ENCODE measurements around the gene LDLRAP1. TPM values are rescaled to one million over a fixed set of nuclear protein-coding genes. Genes with fewer than 3 reads are reported as not detected.

Gene LDLRAP1
- total and polyA plus RNA-seq, 7 donors, result 9.1 to 35.8 (median 17.4) TPM

DNA sequence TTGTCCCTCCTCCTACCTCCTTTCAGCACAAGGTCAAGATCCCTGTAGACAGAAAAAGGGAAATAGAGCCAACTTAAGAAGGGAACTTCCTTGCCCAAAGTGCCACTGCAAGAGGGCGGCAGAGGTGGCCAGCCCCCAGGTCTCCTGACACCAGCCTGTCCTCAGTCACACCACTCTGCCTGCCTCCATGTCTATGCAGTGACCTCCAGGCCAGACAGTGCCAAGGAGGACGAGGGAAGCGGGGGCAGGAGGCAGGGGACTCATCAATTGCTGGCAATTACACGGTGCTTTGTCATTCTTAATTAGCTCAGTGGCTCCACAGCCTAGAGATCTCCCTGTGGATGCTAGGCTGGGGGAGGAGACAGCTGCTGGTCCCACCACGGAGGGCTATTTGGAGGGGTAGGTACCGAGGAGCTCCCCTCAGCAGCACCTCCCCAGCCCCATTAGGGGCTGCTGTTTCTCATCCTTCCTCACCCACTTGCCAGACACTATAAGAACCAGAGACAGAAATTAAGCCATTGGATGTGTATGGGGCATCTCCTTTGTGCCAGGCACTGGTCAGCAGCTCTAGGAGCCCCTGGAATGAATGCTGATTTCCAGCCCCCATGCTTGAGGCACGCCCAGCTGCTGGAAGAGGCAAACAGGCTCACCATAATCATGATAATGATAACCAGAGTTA is 6.1 kb upstream of the LDLRAP1 start:
- no peaks in the 10 kb centered on the region for H3K9me3 ChIP-seq
- no peaks in the 10 kb centered on the region for H3K36me3 ChIP-seq
- H3K27ac ChIP-seq, result no peak overlapping the region
- intact Hi-C loops (cut with DNase I), result no loop called here
- TF ChIP-seq POLR2A (IDR thresholded peaks at IDR 0.05), result no peak
- TF ChIP-seq EP300 (IDR thresholded peaks at IDR 0.05), result no peak
- no peak for TF ChIP-seq POLR2AphosphoS5 (IDR thresholded peaks at IDR 0.05)
- TF ChIP-seq CTCF (IDR thresholded peaks at IDR 0.05), result no peak
- no peak overlapping the region for H3K4me3 ChIP-seq
- DNase-seq, result no peak
- 73 to 74% methylated on average over 7 of the region's 7 CpGs for WGBS, 2 donors
- no peaks in the 10 kb centered on the region for H3K27me3 ChIP-seq
- no peaks in the 10 kb centered on the region for H3K4me1 ChIP-seq

GRCh38 chr1:25538191-25538767 is 5.1 kb upstream of the LDLRAP1 start:
- no peaks in the 10 kb centered on the region for H3K27me3 ChIP-seq
- DNase-seq, result no peak
- no peaks in the 10 kb centered on the region for H3K9me3 ChIP-seq
- intact Hi-C loops (cut with DNase I), result no loop called here
- no peak overlapping the region for H3K4me3 ChIP-seq
- H3K27ac ChIP-seq, result no peak overlapping the region
- peaks cover 0 to 4% (median 0%) of the 10 kb centered on the region in 4 donors for H3K4me1 ChIP-seq
- no peaks in the 10 kb centered on the region for H3K36me3 ChIP-seq
- no peak for TF ChIP-seq POLR2AphosphoS5 (IDR thresholded peaks at IDR 0.05)
- no peak for TF ChIP-seq POLR2A (IDR thresholded peaks at IDR 0.05)
- TF ChIP-seq EP300 (IDR thresholded peaks at IDR 0.05), result no peak
- TF ChIP-seq CTCF (IDR thresholded peaks at IDR 0.05), result no peak
- 55 to 77% methylated on average over 4 of the region's 4 CpGs for WGBS, 2 donors

DNA sequence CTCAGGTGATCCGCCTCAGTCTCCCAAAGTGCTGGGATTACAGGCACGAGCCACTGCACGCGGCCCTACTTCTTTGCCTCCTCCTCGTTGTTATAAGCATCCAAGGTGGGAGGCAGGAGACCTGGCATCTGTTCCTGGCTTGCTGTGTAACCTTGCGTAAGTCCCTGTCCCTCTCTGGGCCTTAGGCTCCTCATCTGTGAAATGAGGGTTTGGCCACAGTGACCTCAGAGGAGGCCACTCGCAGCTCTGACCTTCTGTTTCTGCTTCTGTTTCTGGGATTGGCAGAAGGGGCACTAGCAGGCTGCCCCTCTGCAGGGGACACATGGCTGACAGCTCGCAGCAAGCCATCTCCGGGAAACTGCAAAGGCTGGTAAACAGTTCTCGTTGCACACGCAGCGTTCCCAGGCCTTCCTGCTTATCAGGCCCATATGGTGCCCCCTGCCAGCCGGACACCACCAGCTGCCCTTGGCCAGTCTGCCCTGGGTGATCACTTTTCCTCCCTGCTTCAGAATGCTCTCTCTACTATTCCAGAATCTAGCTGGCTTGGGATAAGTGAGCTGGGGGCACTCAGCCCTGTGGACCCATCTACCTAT is 2.6 kb upstream of the LDLRAP1 start:
- Histone ChIP-seq H3K27me3 (no peaks in the 10 kb centered on the region), H3K36me3 (no peaks in the 10 kb centered on the region), H3K4me3 (no peak overlapping the region), H3K27ac (no peak overlapping the region), H3K9me3 (no peaks in the 10 kb centered on the region), H3K4me1 (peaks cover 0 to 25% (median 15%) of the 10 kb centered on the region in 4 donors)
- no peak for TF ChIP-seq EP300 (IDR thresholded peaks at IDR 0.05)
- no peak for TF ChIP-seq POLR2A (IDR thresholded peaks at IDR 0.05)
- no peak for TF ChIP-seq POLR2AphosphoS5 (IDR thresholded peaks at IDR 0.05)
- TF ChIP-seq CTCF (IDR thresholded peaks at IDR 0.05), result no peak
- WGBS, 2 donors, result 81 to 91% methylated on average over 13 of the region's 13 CpGs
- intact Hi-C loops (cut with DNase I), result no loop called here
- no peak for DNase-seq

DNA sequence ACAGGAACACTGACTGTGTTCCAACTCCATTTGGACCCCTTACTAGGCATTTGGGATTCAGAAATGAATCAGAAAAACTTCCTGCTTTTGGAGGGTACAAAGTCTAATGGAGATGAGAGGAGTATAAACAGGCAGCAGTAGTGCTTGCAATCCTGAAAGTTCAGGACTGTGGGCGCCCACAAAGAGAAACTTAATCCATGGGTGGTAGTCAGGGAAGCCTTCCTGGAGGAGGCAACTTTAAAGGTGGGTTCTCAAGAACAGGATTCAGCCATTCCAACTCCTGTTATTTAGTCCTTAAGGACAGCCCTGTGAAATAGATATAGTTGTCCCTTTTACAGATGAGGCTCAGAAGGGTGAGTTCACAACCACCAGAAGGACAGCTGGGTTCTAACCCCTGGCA is 2.0 kb upstream of the LDLRAP1 start:
- WGBS, 2 donors, result 36 to 68% methylated on average over 1 of the region's 1 CpG
- Histone ChIP-seq H3K4me1 (peaks cover 0 to 25% (median 17%) of the 10 kb centered on the region in 4 donors), H3K4me3 (no peak overlapping the region), H3K27me3 (no peaks in the 10 kb centered on the region), H3K36me3 (no peaks in the 10 kb centered on the region), H3K27ac (no peak overlapping the region), H3K9me3 (no peaks in the 10 kb centered on the region)
- intact Hi-C loops (cut with DNase I), result no loop called here
- DNase-seq, result no peak
- TF ChIP-seq POLR2AphosphoS5 (IDR thresholded peaks at IDR 0.05) (no peak), POLR2A (IDR thresholded peaks at IDR 0.05) (no peak), EP300 (IDR thresholded peaks at IDR 0.05) (no peak), CTCF (IDR thresholded peaks at IDR 0.05) (no peak)

Data from sigmoid colon (tissue), 7 donors.